Dedifferentiated amniotic fluid mesenchymal stem cell (primary cell): ENCODE measurements around the gene CPD.
A peak's percentile ranks its signal among the peaks of the same experiment; 100 is the strongest.
"Not testable (repeated sequence)": the region's sequence is repeated elsewhere in the genome, so short reads cannot be mapped to it uniquely, and the experiment has no call there.

Experiments
- DNase-seq: peaks from one replicate; pipeline ENCODE4 v3.0.0-alpha.2; 2016; ENCODE audit errors: extremely low spot score

CPD gene

GRCh38 chr17:30378825-30379302, at the start of gene CPD:
TSS of gene CPD (plus strand) at chr17:30378927. CDS start at chr17:30378981, 54 bp downstream.
- DNase-seq: peak; percentile 94

DNA sequence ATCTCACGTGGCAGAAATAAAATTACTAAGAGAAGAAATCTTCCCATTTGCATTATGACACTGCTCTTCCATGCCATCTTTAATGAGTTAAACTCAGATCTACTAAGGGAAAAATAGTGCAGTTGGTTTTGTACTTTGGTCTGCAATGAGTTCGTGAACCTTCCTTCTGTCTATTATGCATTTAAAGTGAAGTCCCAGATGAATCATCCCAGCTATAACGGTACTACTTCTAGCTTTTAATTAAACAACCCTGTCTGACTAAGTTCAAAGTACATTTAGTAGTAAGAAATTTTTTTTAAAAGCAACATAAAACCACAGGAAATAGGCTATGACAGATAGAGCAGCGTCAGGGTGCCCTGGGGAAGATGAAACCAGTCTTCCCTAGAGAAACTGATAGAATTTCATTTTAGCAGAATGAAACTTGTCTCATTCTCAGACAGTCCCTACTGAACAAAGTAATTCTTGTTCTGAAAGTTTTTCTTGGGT, 46.6 kb upstream of the CPD start:
- no peak for DNase-seq

- no peak for DNase-seq
These were observed 45.0 kb upstream of the CPD start, which contains the start of gene TMIGD1 for GRCh38 chr17:30333503-30334360. TSS of gene TMIGD1 (minus strand) at chr17:30334057. CDS start at chr17:30332133, 1,924 bp downstream.

- DNase-seq: no peak
These were observed 44.3 kb upstream of the CPD start for GRCh38 chr17:30334421-30334820.

- no peak for DNase-seq
These were observed 42.2 kb upstream of the CPD start for GRCh38 chr17:30336369-30337171.

DNA sequence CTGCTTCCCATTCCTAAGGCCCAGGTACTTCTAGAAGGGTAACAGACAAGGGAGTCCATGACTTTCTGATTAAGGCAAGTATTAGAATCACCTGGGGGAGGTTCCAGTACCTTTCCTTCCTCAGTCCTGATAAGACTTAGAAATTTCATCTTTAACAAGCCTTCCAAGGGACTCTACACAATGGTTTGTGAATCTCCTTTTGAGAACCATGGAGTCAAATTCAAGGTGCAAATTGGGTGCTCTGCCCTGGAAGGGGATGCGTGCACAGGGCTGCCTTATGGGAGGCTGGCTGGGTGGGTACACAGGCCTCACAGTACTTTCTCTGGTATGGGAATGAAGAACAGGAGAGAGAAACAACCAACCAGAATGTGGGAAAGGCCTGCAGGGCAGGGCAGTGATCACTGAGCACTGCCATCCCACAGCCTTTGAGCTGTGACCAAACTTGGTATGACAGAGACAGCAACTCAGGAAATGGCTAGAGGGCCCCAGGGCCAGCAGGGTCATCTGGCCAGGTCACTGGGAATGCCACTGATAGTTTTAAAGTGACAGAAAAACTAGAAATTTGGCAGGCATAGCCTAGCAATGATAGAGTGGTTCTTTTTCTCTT, 41.2 kb upstream of the CPD start:
- DNase-seq: no peak

DNA sequence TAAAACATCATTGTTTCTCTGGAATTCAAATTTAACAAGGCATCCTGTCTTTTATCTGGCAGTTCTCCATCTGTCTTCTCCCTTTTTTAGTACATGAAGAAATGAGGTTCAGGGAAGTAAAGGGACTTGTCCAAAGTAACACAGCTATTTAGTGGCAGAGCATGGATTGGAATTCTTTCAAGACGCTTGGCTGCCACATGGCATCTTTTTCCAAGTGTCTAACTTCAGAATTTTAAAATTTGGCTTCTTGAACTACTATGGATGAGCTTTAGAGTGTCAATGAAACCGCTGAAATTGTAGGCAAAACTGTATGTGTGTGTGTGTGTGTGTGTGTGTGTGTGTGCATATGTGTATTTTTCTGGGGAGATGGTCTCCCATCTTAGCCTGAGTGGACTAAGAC, 39.6 kb upstream of the CPD start:
- DNase-seq: no peak

GRCh38 chr17:30340801-30341356, 37.8 kb upstream of the CPD start:
- DNase-seq: no peak

- DNase-seq: no peak
These were observed 37.0 kb upstream of the CPD start for GRCh38 chr17:30341703-30342249.

DNA sequence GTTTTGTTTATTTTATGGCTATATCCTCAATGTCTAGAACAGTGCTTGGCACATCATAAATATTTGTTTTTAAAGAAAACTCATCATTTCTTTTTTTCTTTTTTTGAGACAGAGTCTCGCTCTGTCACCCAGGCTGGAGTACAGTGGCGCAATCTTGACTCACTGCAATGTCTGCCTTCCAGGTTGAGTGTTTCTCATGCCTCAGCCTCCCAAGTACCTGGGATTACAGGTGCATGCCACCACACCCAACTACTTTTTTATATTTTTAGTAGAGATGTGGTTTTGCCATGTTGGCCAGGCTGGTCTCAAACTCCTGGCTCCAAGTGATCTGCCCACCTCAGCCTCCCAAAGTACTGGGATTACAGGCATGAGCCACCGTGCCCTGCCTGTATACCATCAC, 35.5 kb upstream of the CPD start:
- not testable (repeated sequence) for DNase-seq

- no peak for DNase-seq
These were observed 34.9 kb upstream of the CPD start for GRCh38 chr17:30343796-30344195.

DNA sequence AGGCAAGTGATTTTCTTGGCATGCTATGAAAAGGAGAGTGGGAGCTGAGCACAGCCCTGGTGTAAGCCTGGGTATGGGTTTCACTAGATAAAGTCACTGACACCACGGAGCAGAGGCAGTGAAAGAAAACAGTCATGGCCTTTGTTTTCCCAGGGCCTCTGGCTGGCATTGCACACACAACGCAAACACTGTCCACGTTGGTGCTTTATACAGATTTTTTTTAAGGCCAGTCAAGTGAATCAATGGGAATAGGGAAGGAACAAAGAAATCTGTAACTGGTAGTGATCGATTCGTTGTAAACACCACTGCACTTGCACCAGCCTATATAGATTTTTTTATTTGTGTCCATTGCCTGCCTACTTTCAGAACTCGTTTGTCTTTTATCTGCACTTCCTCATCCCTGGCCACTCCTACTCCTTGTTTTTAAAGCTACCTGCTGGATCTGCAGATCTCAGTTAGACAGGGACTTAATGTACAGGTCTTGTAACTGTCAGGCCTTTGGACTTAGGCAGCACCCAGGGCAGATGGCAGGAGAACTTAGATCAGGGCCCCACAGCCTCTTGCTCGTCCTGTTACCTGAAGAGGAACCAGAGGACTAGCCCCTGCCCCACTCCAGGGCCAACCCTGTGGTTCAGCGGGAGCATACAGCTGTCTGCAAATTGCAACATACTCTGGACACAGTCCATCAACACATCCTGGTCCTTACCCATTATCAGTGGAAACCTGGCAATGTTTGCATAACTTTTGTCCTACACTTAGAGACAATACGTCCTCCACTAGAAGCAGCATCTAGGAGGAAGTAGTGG, 34.2 kb upstream of the CPD start:
- DNase-seq: no peak

DNA sequence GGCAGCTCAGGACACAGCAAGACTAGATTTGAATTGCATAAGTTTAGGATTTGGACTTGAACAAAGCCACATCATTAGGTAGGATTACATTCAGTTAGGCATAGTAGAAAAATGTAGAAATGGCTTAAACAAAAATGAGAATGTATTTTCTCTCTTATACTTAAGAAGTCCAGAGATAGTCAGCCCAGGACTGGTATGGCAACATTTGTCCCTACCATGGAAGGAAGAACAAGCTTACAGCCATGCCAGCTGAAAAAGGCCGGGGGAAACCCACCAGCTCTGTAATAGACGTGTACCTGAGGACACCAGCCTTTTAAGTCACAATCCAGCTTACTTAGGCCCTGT, 33.7 kb upstream of the CPD start:
- no peak for DNase-seq

GRCh38 chr17:30345527-30346075, 33.1 kb upstream of the CPD start:
- no peak for DNase-seq

DNA sequence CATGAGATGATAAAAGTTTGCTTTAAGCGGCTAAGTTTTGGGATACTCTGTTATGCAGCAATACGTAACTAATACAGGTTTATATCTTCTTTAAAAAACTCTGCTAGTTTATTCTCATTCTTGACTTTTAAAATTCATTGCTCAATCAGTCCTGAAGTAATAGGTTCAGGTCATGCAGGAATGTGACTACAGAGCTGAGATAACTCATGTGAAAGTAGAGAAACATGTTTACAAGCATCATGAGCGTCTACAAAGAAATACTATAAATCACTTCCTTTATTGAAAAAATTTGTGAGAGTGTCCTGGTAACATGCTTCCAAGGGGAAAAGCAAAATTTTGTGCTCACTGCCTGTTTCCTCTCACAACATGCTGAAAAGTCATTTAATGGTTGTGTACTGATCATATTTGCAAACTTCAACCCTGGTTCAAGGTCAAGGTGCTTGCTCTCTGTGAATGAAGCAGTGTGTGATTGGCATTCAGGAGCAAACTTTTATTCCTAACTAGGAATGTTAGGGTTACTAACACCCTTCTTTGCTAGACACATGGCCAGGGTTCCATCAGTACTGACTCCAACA, 32.4 kb upstream of the CPD start:
- no peak for DNase-seq

- DNase-seq: no peak
These were observed 31.2 kb upstream of the CPD start for GRCh38 chr17:30347488-30347887.

- DNase-seq: no peak
These were observed 29.5 kb upstream of the CPD start for GRCh38 chr17:30349252-30349651.

DNA sequence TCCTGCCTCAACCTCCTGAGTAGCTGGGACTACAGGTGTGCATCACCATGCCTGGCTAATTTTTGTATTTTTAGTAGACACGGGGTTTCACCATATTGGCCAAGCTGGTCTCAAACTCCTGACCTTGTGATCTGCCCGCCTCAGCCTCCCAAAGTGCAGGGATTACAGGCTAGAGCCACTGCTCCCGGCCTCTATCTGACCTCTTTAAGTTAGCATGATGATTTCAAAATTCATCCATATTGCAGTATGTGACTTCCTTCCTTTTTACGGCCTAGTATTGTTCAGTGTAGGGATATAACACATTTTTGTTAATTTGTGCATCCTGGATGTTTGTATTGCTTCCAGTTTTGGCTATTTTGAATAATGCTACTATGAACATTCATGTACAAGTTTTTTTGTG, 27.5 kb upstream of the CPD start:
- not testable (repeated sequence) for DNase-seq

GRCh38 chr17:30351735-30352134, 27.0 kb upstream of the CPD start:
- DNase-seq: no peak

DNA sequence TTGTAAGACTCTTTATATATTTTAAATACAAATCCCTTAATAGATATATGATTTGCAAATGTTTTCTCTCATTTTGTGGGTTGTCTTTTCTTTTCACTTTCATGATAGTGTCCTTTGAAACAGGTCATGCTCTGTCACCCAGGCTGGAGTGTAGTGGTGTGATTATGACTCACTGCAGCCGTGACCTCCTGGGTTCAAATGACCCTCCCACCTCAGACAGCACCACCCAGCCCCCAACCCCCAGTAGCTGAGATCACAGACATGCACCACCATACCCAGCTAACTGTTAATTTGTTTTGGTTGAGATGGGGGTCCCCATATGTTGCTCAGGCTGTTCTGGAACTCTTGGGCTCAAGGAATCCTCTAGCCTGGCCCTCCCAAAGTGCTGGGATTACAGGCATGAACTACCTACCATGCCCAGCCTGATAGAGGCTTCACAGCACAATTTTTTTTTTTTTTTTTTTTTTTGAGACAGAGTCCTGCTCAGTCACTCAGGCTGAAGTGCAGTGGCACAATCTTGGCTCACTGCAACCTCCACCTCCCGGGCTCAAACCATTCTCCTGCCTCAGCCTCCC, 26.4 kb upstream of the CPD start:
- DNase-seq: no peak
